Effector CD8-positive, alpha-beta T cell (primary cell): Measurements from ENCODE around the gene BTG2.

ENCODE experiments used
- DNase-seq: peaks from one replicate; lab custom pipeline; 2025; lab: John Stamatoyannopoulos, UW

BTG2 gene

DNA sequence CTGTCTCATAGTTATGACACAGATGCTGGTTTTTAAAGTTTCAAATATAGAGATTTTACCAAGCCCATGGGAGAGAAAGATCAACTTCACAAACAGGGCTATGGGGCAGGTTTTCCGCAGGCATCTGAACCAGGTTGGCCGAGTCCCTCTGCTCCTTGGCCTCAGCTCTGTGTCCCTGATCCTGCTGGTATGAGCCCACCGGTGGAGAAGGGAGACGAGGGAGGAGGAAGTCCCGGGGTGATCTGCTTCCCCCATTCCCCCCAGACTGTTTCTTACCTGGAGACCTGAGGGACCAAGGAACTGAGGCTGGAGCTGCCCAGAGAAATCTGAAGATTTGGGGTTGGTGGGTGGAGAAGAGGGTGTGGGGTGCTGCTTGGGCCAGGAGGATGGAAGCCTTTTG, 28.9 kb upstream of the BTG2 start:
- no peak for DNase-seq

DNA sequence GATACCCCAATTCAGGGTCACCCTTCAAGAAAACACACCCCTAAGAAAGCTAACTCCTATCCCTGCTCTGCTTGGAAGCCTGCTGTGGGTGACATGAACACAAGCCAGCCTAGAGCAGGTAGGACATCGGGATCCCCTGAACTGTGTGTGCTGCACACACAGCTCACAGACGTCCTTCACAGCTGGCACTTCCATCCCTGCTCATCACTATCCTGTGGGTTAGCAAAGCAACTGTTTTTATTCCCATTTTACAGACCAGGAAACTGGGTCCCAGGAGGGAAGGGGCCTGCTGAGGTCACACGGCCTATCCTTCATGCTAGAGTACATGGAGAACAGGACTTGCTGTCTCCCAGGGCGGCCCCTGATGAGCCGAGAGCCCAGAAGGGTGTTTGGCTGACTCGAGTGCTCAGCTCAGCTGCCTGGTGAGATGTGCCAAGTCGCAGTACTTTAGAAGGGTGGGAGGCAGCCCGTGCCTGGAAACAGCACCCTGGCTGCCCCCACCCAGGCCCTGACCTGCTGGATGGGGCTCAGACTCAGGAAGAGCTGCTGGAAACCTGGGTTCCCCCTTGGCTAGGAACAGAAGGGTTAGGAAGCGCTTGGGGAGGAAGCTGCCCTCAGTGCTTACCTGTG, 28.3 kb upstream of the BTG2 start:
- no peak for DNase-seq

DNA sequence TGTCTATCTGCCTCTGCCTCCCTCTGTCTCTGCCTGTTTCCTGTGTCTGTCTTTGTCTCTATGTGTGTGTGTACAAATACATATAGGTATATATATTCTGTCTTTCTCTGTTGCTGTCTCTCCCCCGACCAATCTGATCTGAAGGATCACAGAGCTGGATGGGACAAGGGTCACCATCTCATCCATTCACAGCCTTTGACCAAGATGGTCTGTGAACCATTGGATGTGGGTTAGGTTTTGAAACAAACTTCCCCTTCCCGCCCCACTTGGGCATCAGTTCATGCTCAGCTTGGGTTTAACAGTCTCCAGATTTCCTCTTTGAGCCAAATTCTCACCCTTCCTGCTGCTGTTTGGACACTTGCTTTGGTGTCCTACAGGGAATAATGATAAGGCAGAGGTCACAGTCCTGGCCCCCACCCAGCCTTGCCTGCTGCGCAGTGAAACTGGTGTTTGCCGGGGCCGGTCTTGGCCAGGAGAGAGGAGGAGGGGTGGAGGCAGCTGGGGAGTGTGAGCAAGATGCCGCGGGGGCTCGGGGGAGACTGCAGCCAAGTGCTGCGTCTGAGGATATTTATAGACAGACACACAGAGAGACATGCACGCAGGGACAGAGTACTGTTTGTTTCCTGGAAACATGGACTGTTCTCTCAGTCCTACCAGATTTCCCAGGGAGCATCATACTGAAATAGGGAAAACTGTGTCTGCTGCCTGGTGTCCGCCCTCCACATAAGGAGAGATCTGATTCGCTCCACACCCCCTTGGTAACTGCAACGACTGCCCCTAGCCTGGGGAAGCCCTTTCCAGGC, 27.0 kb upstream of the BTG2 start:
- DNase-seq = no peak

DNA sequence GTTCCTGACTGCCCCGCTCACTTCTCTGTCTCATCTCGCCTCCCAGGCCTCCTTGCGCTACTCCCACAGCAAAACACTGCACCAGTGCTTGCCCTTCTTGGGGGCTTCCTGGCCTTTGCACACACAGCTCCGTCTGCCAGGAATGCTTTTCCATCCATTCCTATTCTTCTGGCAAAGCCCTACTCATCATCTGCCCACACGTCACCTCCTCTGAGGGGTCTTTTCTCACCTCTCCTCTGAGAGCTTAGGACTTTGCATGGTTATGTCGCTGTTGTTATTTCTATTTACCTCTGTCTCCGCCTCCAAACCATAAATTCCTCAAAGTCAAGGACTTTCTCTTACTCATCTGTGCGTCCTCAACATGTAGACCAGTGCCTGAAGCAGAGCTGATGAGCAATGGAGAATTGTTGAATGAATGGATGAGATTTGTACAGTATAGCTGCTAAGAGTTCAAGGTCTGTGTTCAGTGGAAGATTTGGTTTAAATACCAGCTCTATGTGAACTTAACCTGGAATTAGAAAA, 26.4 kb upstream of the BTG2 start:
- DNase-seq = no peak

DNA sequence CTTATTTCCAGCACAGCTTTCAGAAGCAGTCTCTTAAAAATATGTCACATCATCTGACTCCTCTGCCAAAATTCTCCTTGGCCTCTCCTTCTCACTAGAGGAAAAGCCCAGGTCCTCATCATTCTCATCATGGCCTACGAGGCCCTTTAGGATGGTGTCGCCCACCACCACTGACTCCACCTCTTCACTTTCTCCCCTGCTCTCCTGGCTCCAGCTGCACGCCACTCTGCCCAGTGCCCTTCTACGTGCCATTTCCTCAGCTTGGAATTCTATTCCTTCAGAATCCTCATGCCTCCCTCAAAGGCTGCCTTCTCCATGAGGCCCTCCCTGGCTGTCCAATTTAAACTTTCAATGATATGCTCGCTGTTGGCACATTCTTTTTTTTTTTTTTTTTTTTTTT, 25.3 kb upstream of the BTG2 start:
- DNase-seq = no peak

DNA sequence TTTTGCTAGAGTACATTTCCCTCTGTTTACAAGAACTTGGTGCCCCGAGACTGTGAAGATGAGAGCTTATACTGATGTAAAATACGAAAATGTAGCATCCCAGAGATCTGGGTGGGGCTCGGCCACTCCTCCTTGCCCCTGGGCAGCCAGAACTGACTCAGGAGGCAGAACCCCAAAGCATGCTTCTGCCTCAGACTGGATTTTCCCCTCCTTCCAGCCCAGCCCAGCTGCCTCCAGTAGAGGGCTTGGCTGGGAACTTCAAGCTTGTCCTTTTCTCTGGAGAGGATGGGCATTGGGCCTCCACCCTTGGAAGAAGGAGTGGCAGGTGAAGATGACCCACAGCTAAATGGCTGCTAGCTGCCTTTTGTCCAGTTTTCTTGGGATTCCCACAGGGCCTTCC, 24.3 kb upstream of the BTG2 start:
- DNase-seq = no peak

DNA sequence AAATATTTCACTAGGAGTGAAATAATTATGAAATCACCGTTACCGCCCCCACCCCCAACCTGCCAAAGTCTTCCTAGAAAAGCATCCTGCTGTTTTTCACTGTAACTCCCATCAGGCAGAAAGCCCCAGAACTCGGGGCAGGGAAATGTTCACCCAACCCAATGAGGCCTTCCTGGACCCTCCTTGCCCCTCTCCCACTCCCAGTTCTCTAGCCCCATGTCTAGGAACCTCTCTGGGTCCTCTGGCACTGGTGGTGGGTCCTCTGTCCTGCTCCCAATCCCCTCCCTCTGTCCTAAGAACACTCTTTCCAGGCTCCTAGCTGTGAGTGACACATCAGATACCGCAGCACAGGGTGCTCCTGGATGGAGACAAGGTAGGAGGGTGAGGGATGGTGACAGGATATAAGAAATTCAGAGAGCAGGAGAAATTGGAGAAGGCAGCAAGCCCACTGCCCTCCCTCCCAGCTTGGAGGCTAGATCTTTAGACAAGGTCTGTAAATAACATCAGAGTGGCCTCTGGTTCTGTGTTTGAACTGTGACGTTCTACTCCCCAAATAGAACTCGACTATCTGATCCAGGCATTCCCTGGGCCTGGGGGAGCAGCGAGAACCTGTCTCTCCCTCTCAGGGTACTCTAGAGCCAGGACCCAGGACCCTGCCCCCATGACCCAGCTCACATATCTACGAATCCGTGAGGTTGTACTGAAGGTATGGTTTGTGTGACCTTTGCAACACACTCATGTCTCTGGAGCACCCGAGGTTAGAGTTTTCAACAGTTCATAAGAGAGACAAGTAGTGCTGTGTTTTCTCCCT, 23.3 kb upstream of the BTG2 start:
- no peak for DNase-seq

DNA sequence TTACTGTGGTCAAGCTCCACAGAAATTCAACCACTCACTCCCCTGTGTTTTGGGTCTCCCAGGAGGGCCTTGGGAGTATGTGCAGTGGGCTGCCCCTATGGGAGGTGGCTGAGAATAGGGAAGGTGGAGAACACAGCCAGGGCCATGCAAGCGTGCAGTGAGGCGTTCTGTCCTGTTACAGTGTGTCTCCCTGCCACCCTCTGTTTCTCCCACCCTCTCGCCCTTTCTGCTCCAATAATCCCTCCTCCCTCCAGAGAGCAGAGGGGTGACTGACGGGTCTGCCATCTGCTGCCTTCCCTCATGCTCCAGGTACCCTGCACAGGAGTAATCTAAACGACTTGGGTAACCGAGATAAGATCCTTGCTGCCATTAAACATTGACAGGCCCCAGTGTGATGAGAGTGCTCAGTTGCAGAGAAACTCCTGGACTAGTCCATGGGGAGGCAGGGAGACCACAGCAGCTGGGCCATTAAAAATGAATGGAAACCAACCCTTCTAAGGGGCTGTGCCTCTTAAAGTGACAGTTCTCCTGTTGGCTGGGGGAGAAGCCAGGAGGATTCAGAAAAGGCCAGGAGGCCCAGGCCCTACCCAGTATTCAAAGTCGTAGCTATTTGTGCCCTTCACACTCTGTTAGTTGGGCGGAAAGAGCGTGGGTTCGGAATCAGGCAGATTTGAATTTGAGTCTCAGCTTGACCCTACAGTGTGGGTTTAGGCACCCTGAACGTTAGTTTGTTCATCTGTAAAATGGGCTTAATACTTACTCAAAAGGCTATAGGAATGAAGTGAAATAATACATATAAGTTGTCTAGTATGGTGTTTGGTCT, 22.4 kb upstream of the BTG2 start:
- DNase-seq = no peak

DNA sequence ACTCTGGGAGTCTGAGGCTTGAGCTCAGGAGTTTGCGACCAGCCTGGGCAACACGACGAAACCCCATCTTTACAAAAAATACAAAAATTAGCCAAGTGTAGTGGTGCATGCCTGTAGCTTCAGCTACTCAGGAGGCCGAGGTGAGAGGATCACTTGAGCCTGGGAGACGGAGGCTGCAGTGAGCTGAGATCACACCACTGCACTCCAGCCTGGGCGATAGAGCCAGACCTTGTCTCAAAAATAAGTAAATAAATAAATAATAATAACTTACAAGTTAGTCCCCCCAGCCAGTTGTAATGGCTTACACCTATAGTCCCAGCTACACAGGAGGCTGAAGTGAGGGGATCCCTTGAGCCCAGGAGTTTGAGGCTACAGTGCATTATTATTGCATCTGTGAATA, 21.7 kb upstream of the BTG2 start:
- DNase-seq = no peak

DNA sequence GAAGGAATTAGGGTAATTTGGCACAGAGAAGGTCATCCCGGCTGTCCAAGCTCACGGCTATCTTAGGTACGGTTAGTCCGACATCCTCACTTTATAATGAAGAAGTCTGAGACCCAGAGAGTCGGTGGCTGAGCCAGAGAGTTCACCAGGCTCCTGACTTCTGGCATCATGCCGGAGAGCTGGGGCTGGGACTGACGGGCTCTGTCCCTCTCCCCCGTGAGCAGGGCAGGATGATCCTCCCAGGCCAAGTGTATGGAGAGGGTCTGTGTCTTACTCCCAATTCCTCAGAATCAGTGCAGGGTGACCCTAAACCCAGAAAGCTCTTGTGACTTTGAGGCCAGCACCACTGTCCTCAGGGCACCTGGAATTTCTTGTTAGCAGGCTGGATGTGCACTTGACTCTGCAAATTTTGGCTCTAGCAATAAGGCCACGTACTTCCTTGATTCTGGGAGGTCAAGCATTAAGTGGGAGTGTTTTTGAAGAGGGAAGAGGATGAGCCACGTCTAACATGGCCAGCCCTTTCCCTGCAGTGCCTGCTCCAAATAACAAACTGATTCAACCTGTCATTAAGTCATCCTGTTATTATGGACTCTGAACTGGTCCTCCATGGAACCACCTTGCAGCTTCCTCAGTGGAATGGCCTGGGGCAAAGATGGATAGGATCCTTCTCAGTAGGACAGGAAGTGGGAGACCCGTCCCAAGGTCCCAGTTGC, 20.8 kb upstream of the BTG2 start:
- no peak for DNase-seq

DNA sequence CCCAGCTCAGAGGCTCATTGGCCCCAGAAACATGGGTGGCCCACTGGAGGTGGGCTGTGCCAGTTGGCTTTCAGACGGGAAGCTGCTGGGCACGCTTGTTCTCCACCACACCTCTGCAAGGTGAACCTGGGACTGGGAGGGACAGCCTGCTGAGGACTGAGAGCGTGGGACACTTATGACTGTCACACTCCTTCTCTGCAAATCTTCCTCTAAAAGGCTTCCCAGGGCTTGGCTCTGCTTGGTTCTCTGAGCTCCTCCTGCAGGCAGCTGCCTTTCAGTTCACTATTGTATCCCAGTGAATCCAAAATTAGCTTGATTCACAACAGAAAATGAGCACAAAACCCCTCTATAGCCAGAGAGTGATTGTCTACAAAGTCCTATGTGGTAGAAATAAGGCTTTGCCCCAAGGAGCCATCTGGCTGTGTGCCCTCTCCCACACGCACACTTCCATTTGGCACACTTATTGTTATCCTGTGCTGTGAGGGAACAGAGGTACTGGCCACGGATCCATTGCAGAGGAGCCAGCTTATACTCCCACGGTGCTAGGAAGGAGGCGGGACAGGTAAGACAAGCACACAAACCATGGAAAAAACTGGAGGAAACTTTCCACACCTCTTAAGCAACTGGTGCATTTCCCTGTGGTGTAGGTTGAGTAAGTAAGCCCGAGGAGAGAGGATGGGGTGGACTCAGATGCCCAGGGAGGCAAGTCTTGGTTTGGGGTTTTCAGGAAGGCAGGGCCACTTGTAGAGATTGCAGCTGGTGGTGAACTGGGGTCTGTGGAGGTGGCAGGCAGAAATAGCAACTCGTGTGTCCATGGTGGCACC, 18.9 kb upstream of the BTG2 start:
- no peak for DNase-seq

DNA sequence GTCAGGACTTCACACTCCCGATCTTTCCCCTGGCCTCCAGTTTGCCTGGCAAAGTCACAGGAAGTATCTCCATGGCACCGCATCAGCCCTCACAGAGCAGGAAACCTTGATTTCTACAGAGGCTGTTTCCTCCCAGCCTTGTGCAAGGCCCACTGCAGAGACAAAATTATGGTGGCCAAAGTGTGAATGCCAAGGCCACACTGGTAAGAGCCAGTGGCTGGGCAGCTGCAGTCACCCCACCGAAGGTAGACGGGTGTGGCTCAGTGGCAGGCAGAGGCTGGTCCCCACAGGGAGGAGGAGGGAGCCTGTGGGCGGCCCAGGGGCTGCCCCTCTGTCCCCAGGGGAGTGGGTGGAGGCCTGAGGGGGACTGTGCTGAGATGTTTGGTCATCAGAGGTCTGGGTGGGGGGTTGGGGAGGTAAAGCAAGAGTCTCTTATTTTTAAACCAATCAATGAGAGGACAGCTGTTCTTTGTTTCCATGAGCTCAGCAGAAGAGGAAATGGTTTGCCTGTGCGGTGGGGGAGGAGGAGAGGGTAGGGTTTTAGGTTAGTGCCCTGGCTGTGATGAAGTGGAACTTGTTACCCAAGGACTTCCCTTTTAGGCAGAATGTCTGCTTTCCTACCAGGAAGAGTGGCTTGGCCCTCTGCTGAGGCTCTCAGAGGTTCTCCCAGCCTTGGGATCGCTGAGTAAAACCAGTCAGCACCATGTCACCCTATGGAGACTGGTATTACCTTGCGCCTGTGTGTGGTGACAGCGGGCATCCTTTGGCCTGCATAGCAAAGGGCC, 18.0 kb upstream of the BTG2 start:
- peak; percentile 53 for DNase-seq

DNA sequence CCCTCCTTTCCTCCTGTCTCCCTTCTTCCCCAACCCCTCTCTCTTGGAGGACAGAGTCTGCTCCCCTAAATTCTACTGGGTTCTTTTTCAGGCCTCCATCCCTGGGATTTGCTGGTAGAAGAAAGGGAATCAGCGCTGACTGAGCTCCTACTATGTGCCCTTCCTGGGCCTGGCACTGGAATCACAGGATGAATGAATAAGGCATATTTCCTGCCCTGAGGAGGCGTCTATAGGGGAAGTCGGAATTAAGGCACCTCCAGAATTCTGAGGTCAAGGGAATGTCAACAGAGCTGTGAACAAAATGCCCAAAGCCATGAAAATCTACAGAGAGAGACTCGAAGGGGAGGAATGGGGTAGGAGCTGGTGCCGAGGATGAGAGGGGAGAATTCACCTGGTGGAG, 17.4 kb upstream of the BTG2 start:
- no peak for DNase-seq

DNA sequence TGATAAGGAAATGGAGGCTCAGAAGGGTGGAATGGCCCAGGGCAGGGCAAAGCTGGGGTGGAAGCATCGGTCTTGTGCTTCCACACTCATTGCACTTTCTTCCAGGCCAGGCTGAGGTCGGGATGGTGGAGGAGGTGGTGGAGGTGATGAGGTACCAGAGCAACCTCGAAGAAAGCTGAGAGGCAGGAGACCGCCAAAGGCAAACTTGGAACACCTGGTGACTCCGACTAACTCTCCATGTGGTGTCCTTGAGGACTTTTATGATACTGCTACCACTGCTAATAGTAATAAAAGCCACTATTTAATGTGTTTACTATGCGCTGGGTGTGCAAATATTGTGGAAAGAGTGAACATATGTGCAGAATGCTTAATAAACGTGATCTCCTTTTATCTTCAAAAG, 16.9 kb upstream of the BTG2 start:
- no peak for DNase-seq

DNA sequence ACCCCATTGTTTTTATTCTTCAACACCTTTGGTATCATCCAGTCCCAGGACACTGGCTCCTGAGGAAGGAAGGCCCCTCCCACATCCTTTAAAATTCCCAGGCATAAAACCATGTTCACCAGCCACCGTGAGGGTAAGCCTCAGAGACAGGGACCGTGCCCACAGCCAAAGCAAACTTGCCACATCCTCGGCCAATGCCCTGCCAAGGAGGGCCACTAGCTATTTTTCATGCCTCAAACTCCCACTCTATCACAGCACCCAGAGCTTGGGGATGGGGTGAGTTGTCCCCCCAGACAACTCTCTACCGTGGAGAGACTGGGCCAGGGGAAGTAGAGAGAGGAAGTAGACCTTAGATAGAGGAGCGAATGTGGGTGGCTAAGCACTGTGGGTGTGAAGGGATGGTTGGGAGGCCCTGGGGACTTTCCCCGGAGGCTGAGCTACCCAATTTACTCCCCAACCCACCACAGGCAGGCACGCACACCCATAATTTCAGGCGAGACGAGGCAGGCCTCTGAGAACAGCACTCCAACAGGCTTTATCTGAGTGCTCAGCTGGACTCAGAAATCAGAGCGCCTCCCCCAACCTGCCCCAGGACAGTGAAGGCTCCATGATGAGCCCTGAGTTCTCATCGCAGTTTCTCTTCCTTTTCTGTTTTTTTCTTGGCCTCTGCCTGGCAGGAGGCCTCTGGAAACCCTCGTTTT, 15.9 kb upstream of the BTG2 start:
- peak; percentile 75 for DNase-seq

DNA sequence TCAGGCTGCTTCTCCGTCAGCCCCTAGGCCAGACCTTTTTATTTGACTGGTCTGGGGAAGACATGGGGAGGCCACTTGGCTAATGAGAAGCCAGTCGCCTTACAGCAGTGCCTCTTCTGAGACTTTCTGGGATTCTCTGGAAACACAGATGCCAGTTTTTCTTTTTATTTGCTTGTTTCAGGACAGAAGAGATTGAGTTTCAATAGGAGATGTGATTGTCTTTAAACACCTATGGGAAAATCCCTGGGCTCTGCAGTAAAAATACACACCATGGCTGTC, 15.4 kb upstream of the BTG2 start:
- no peak for DNase-seq

DNA sequence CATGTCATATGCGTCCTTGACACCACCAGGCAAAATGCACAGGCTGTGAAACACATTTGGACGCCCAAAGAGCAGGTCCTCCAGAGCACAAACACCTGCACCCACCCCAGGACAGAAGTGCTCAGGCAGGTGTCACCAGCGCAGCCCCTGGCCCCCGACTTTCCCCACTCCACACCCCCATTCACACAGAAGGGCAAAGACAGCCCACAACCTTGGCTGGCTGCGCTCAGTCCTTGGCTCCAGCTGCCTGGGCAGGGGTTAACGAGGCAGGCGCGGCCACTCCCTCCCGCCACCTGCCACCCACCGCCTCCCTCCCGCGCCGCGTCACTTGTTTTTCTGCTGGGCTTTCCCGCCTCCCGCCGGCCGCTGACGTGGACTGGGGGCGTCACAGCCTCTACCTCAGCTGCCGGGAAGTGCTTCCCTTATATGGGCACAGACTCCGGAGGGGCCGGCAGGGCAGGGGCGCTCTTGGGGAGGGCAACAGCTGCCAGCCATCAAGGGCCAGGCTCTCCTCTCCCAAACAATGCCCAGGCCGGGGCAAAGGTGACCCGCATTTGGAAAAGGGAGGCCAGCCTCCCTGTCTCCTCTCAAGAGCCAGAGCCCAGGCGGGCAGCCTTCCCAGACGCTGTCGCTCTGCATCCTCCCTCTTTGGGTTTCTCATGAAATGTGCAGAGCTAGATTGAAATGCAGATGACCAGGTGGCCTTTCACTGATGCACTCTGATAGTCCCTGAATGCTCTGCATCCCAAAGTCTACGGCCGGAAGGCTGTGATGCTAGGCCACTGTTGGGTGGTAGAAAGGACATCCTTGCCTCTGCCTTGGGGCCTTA, 14.8 kb upstream of the BTG2 start:
- peak; percentile 92 for DNase-seq
